HepG2 (cell line): Measurements from ENCODE around the gene TNFRSF1B. TPM values are rescaled to one million over a fixed set of nuclear protein-coding genes. Genes with fewer than 3 reads are reported as not detected.

ENCODE experiments used
- ARHGAP35 ChIP-seq: sonication (generic); formaldehyde crosslinking; IDR thresholded peaks from 2 replicates; pipeline ENCODE4 v1.9.0; 2022; ENCODE audit warnings: mild to moderate bottlenecking, inconsistent platforms, moderate library complexity, missing genetic modification reagents, borderline replicate concordance
- EEA1 ChIP-seq: sonication (generic); formaldehyde crosslinking; IDR thresholded peaks from 2 replicates; pipeline ENCODE4 v1.5.1; 2020; ENCODE audit warnings: mild to moderate bottlenecking, missing genetic modification reagents, borderline replicate concordance
- EP300 ChIP-seq, 3 experiments: sonication (generic) in 1 of 3; formaldehyde crosslinking in 1 of 3; IDR thresholded peaks; 2 replicates each; pipeline versions ENCODE4 v1.5.1 to v1.6.1; 2011 to 2020; ENCODE audit warnings: low read depth in 2 of 3, low read length in 2 of 3, borderline replicate concordance in 1 of 3, improper control_type of control experiment in 1 of 3, mild to moderate bottlenecking in 1 of 3, missing genetic modification reagents in 1 of 3, moderate library complexity in 1 of 3
- KLF11 ChIP-seq: IDR thresholded peaks from 2 replicates; pipeline ENCODE4 v1.6.1; 2016; ENCODE audit warnings: missing compliant biosample characterization
- KLF13 ChIP-seq: sonication (generic); formaldehyde crosslinking; IDR thresholded peaks from 2 replicates; pipeline ENCODE4 v1.4.0; 2020; ENCODE audit warnings: mild to moderate bottlenecking, missing genetic modification reagents
- MIER2 ChIP-seq: IDR thresholded peaks from 2 replicates; pipeline ENCODE4 v1.6.1; 2016; ENCODE audit warnings: missing biosample characterization, missing genetic modification reagents
- NCOA1 ChIP-seq: sonication (generic); formaldehyde crosslinking; IDR thresholded peaks from 2 replicates; pipeline ENCODE4 v1.9.0; 2021; ENCODE audit warnings: missing genetic modification reagents
- NFATC3 ChIP-seq: sonication (generic); formaldehyde crosslinking; IDR thresholded peaks from 2 replicates; pipeline ENCODE4 v1.5.1; 2020; ENCODE audit warnings: mild to moderate bottlenecking, missing genetic modification reagents
- PATZ1 ChIP-seq: sonication (generic); formaldehyde crosslinking; IDR thresholded peaks from 2 replicates; pipeline ENCODE4 v1.4.0; 2020; ENCODE audit warnings: missing genetic modification reagents
- POLR2A ChIP-seq, 2 experiments: IDR thresholded peaks; 2 replicates each; pipeline ENCODE4 v1.6.1; 2011; ENCODE audit warnings: low read depth in 2 of 2, low read length in 2 of 2, mild to moderate bottlenecking in 1 of 2, moderate library complexity in 1 of 2; ENCODE audit not compliant: insufficient read depth in 1 of 2
- SUZ12 ChIP-seq: fragments of 150-350 bp; IDR thresholded peaks from 2 replicates; pipeline ENCODE4 v1.6.1; 2014; ENCODE audit warnings: low read depth, low read length
- SYNCRIP ChIP-seq: fragments of 200-400 bp; formaldehyde crosslinking; IDR thresholded peaks from 2 replicates; pipeline ENCODE4 v1.6.1; 2018; ENCODE audit warnings: mild to moderate bottlenecking, low read depth, low read length; ENCODE audit not compliant: insufficient read depth
- XRCC5 ChIP-seq: fragments of 200-400 bp; formaldehyde crosslinking; optimal IDR thresholded peaks from 2 replicates; pipeline ENCODE3; 2017; ENCODE audit warnings: mild to moderate bottlenecking, low read length
- ZNF12 ChIP-seq: sonication (generic); formaldehyde crosslinking; IDR thresholded peaks from 2 replicates; pipeline ENCODE4 v1.5.0; 2020; ENCODE audit warnings: missing genetic modification reagents
- ZNF230 ChIP-seq: sonication (generic); formaldehyde crosslinking; IDR thresholded peaks from 2 replicates; pipeline ENCODE4 v1.4.0; 2020; ENCODE audit warnings: mild to moderate bottlenecking, missing genetic modification reagents
- ZNF264 ChIP-seq: sonication (generic); formaldehyde crosslinking; IDR thresholded peaks from 2 replicates; pipeline ENCODE4 v1.4.0; 2020; ENCODE audit warnings: missing genetic modification reagents
- ZNF3 ChIP-seq: IDR thresholded peaks from 2 replicates; pipeline ENCODE4 v1.7.0; 2017; ENCODE audit warnings: inconsistent platforms
- ZNF382 ChIP-seq: sonication (generic); formaldehyde crosslinking; IDR thresholded peaks from 2 replicates; pipeline ENCODE4 v1.5.0; 2020; ENCODE audit warnings: missing genetic modification reagents, mild to moderate bottlenecking, borderline replicate concordance
- ZNF577 ChIP-seq: sonication (generic); formaldehyde crosslinking; IDR thresholded peaks from 2 replicates; pipeline ENCODE4 v1.4.0; 2020; ENCODE audit warnings: mild to moderate bottlenecking, low read depth, missing genetic modification reagents, borderline replicate concordance
- ZNF652 ChIP-seq: IDR thresholded peaks from 2 replicates; pipeline ENCODE4 v1.6.1; 2016; ENCODE audit warnings: low read depth, borderline replicate concordance
- ZNF674 ChIP-seq: sonication (generic); formaldehyde crosslinking; IDR thresholded peaks from 2 replicates; pipeline ENCODE4 v1.5.0; 2020; ENCODE audit warnings: low read depth, mild to moderate bottlenecking, missing genetic modification reagents
- ZNF770 ChIP-seq: sonication (generic); formaldehyde crosslinking; IDR thresholded peaks from 2 replicates; pipeline ENCODE4 v1.5.0; 2020; ENCODE audit warnings: mild to moderate bottlenecking, missing genetic modification reagents
- polyA plus RNA-seq, 8 experiments: library from polyadenylated mRNA; depleted of rRNA in 3 of 8; stranded (reverse) in 7 of 8; unstranded in 1 of 8; fragments of >200 nt; fragmentation: Illumina TruSeq in 4 of 8; extraction: Trizol in 4 of 8; gene quantifications; 2 replicates each; pipeline versions ENCODE4 v1.2.1 to v1.2.3, GENCODE V29; 2011 to 2016; ENCODE audit warnings: low read depth in 4 of 8, missing spikeins in 1 of 8, mixed read lengths in 1 of 8; ENCODE audit not compliant: insufficient read depth in 1 of 8
- total RNA-seq, 5 experiments: library from RNA; depleted of rRNA; stranded (reverse); fragments of >200 nt; fragmentation: Illumina TruSeq; extraction: Trizol; gene quantifications; 2 replicates each; pipeline ENCODE4 v1.2.3, GENCODE V29; 2016; ENCODE audit warnings: low read depth in 1 of 5
- TF ChIP-seq, protein P1 (sequence below): sonication (generic); formaldehyde crosslinking; IDR thresholded peaks from 2 replicates; pipeline ENCODE4 v1.8.1; 2023; ENCODE audit warnings: mild to moderate bottlenecking, inconsistent platforms, moderate library complexity, missing genetic modification reagents, borderline replicate concordance
- TF ChIP-seq, protein P2 (sequence below): sonication (generic); formaldehyde crosslinking; conservative IDR thresholded peaks from 2 replicates; pipeline ENCODE4 v1.8.0; 2022; ENCODE audit warnings: mild to moderate bottlenecking, moderate library complexity, missing genetic modification reagents

The TNFRSF1B gene
- total and polyA plus RNA-seq, 2 of the 13 experiments (the other 11 are each of a cell fraction or from before 2014, with no cell fraction given), result 0.04 to 0.11 TPM

DNA sequence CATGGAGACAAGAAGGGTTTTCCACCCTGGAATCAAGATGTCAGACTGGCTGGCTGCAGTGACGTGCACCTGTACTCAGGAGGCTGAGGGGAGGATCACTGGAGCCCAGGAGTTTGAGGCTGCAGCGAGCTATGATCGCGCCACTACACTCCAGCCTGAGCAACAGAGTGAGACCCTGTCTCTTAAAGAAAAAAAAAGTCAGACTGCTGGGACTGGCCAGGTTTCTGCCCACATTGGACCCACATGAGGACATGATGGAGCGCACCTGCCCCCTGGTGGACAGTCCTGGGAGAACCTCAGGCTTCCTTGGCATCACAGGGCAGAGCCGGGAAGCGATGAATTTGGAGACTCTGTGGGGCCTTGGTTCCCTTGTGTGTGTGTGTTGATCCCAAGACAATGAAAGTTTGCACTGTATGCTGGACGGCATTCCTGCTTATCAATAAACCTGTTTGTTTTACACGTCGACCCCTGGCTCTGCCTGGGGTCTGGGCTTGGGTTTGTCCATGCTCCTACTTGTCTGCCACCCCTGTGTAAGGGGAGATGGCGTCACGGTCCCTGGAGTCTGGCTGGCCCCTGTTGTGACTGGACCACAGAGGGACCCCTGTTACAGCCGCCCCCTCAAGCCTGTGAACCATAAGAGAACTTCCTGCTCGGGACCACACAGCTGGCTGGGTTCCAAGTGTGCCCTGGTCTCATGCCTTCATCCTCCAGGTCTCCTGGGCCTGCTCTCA, 42.1 kb downstream of the TNFRSF1B start (continued):
- no peak for TF ChIP-seq ZNF770 (CRISPR knock-in tag)
- TF ChIP-seq SYNCRIP, result no peak
- TF ChIP-seq POLR2A (IDR thresholded peaks at IDR 0.05; ENCODE audit: insufficient read depth in 1 of 2, low read depth in 2 of 2, low read length in 2 of 2), result no peak
- TF ChIP-seq NFATC3 (CRISPR knock-in tag), result no peak
- TF ChIP-seq ZNF652, result no peak
- TF ChIP-seq ZNF264 (CRISPR knock-in tag), result no peak
- no peak for TF ChIP-seq EEA1 (CRISPR knock-in tag)
- no peak for TF ChIP-seq PATZ1 (CRISPR knock-in tag)
- TF ChIP-seq ZNF230, result no peak
- TF ChIP-seq, protein P1, sequence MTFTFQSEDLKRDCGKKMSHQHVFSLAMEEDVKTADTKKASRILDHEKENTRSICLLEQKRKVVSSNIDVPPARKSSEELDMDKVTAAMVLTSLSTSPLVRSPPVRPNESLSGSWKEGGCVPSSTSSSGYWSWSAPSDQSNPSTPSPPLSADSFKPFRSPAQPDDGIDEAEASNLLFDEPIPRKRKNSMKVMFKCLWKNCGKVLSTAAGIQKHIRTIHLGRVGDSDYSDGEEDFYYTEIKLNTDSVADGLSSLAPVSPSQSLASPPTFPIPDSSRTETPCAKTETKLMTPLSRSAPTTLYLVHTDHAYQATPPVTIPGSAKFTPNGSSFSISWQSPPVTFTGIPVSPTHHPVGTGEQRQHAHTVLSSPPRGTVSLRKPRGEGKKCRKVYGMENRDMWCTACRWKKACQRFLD (CRISPR knock-in tag), result no peak
- TF ChIP-seq, protein P2, sequence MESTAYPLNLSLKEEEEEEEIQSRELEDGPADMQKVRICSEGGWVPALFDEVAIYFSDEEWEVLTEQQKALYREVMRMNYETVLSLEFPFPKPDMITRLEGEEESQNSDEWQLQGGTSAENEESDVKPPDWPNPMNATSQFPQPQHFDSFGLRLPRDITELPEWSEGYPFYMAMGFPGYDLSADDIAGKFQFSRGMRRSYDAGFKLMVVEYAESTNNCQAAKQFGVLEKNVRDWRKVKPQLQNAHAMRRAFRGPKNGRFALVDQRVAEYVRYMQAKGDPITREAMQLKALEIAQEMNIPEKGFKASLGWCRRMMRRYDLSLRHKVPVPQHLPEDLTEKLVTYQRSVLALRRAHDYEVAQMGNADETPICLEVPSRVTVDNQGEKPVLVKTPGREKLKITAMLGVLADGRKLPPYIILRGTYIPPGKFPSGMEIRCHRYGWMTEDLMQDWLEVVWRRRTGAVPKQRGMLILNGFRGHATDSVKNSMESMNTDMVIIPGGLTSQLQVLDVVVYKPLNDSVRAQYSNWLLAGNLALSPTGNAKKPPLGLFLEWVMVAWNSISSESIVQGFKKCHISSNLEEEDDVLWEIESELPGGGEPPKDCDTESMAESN (CRISPR knock-in tag), result no peak
- no peak for TF ChIP-seq KLF11
- no peak for TF ChIP-seq NCOA1
- peak; percentile 41 for TF ChIP-seq XRCC5
- TF ChIP-seq ZNF3 (CRISPR knock-in tag), result no peak
- TF ChIP-seq EP300 (IDR thresholded peaks at IDR 0.05; ENCODE audit: low read depth in 2 of 2, low read length in 2 of 2), result no peak
- TF ChIP-seq EP300 (CRISPR knock-in tag; IDR thresholded peaks at IDR 0.05; ENCODE audit: borderline replicate concordance), result no peak
- no peak for TF ChIP-seq ZNF12
- TF ChIP-seq MIER2 (CRISPR knock-in tag), result no peak
- TF ChIP-seq ZNF577 (CRISPR knock-in tag), result no peak
- no peak for TF ChIP-seq KLF13 (CRISPR knock-in tag)
- TF ChIP-seq ARHGAP35 (CRISPR knock-in tag), result no peak
- no peak for TF ChIP-seq ZNF382
- TF ChIP-seq SUZ12, result no peak
- no peak for TF ChIP-seq ZNF674 (CRISPR knock-in tag)
